ENCODE measurements around the gene TMEM150B.

DNA sequence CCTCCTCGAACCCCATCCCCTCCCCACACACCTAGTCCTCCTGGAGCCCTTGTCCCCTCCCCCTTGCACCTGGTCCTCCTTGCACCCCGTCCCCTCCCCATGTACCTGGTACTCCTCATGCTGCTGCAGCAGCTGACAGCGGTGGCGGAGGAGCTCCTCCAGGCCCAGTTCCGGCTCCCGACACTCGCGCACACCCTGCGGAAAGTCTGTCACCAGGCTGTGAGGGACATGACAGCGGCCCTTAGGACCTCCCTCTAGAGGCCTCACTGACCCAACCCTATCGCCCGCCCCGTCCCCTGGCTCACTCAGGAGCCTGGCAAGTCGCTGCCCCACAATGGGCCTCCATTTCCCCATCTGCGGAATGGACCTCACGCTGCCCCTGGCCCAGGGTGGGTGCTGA is 60.0 kb downstream of the TMEM150B start:
- TF ChIP-seq, protein P1, sequence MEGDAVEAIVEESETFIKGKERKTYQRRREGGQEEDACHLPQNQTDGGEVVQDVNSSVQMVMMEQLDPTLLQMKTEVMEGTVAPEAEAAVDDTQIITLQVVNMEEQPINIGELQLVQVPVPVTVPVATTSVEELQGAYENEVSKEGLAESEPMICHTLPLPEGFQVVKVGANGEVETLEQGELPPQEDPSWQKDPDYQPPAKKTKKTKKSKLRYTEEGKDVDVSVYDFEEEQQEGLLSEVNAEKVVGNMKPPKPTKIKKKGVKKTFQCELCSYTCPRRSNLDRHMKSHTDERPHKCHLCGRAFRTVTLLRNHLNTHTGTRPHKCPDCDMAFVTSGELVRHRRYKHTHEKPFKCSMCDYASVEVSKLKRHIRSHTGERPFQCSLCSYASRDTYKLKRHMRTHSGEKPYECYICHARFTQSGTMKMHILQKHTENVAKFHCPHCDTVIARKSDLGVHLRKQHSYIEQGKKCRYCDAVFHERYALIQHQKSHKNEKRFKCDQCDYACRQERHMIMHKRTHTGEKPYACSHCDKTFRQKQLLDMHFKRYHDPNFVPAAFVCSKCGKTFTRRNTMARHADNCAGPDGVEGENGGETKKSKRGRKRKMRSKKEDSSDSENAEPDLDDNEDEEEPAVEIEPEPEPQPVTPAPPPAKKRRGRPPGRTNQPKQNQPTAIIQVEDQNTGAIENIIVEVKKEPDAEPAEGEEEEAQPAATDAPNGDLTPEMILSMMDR (IDR thresholded peaks at IDR 0.05) = no peak
- no peak for TF ChIP-seq POLR2AphosphoS5 (IDR thresholded peaks at IDR 0.05)
